HepG2 (cell line): ENCODE results near the gene CCDC61. TPM values are rescaled to one million over a fixed set of nuclear protein-coding genes. Genes with fewer than 3 reads are reported as not detected.

Source experiments
- CTCF ChIP-seq: sonication (generic); formaldehyde crosslinking; IDR thresholded peaks from 2 replicates; pipeline ENCODE4 v1.5.0; 2020; ENCODE audit warnings: mild to moderate bottlenecking, missing genetic modification reagents, moderate library complexity
- E2F2 ChIP-seq: sonication (generic); formaldehyde crosslinking; IDR thresholded peaks from 2 replicates; pipeline ENCODE4 v1.4.0; 2020; ENCODE audit warnings: missing genetic modification reagents, borderline replicate concordance
- KAT7 ChIP-seq: IDR thresholded peaks from 2 replicates; pipeline ENCODE4 v1.6.1; 2018; ENCODE audit warnings: borderline replicate concordance, missing compliant biosample characterization
- MTERF4 ChIP-seq: sonication (generic); formaldehyde crosslinking; IDR thresholded peaks from 2 replicates; pipeline ENCODE4 v1.8.0; 2023; ENCODE audit warnings: mild to moderate bottlenecking, missing genetic modification reagents
- RAD21 ChIP-seq: fragments of 450-650 bp; formaldehyde crosslinking; IDR thresholded peaks from 2 replicates; pipeline ENCODE4 v1.5.0; 2020; ENCODE audit warnings: mild to moderate bottlenecking
- STAG1 ChIP-seq: sonication (generic); formaldehyde crosslinking; IDR thresholded peaks from 2 replicates; pipeline ENCODE4 v1.4.0; 2020; ENCODE audit warnings: missing genetic modification reagents
- TFAP4 ChIP-seq: sonication (generic); IDR thresholded peaks from 2 replicates; pipeline ENCODE4 v1.6.1; 2016; ENCODE audit warnings: low read depth, borderline replicate concordance
- ZC3H4 ChIP-seq: sonication (generic); formaldehyde crosslinking; IDR thresholded peaks from 2 replicates; pipeline ENCODE4 v1.4.0; 2020; ENCODE audit warnings: missing genetic modification reagents, borderline replicate concordance
- ZNF646 ChIP-seq: sonication (generic); formaldehyde crosslinking; IDR thresholded peaks from 2 replicates; pipeline ENCODE4 v1.9.0; 2021; ENCODE audit warnings: mild to moderate bottlenecking, missing genetic modification reagents
- ZNF687 ChIP-seq: sonication (generic); formaldehyde crosslinking; IDR thresholded peaks from 2 replicates; pipeline ENCODE4 v1.5.1; 2020; ENCODE audit warnings: mild to moderate bottlenecking, missing genetic modification reagents, moderate library complexity
- polyA plus RNA-seq, 8 experiments: library from polyadenylated mRNA; depleted of rRNA in 3 of 8; stranded (reverse) in 7 of 8; unstranded in 1 of 8; fragments of >200 nt; fragmentation: Illumina TruSeq in 4 of 8; extraction: Trizol in 4 of 8; gene quantifications; 2 replicates each; pipeline versions ENCODE4 v1.2.1 to v1.2.3, GENCODE V29; 2011 to 2016; ENCODE audit warnings: low read depth in 4 of 8, missing spikeins in 1 of 8, mixed read lengths in 1 of 8; ENCODE audit not compliant: insufficient read depth in 1 of 8
- total RNA-seq, 5 experiments: library from RNA; depleted of rRNA; stranded (reverse); fragments of >200 nt; fragmentation: Illumina TruSeq; extraction: Trizol; gene quantifications; 2 replicates each; pipeline ENCODE4 v1.2.3, GENCODE V29; 2016; ENCODE audit warnings: low read depth in 1 of 5

CCDC61 gene
- total and polyA plus RNA-seq, 2 of the 13 experiments (the other 11 are each of a cell fraction or from before 2014, with no cell fraction given) = 4.2 to 4.9 TPM

GRCh38 chr19:46009530-46010510, 14.6 kb downstream of the CCDC61 start (continued):
- TF ChIP-seq E2F2 (CRISPR knock-in tag) (no peak), STAG1 (CRISPR knock-in tag) (peak; percentile 42; the same call in 1 of the 2 replicates), ZNF646 (CRISPR knock-in tag) (peak; percentile 57; the same call in 1 of the 2 replicates), TFAP4 (0 out of 2 replicates have a peak, but pooled peaks have one; percentile 20), KAT7 (no peak), CTCF (CRISPR knock-in tag) (peak; percentile 80), MTERF4 (CRISPR knock-in tag) (no peak), RAD21 (peak; percentile 20; the same call in 1 of the 2 replicates), ZNF687 (CRISPR knock-in tag) (peak; percentile 38; the same call in 1 of the 2 replicates), ZC3H4 (no peak)
